Body of pancreas (tissue), 4 donors: ENCODE results near the gene TACC3.

Source experiments
- POLR2A ChIP-seq, 3 donors: fragments of 450-650 bp; IDR thresholded peaks; one replicate each; pipeline ENCODE4 v1.6.1; 2016; ENCODE audit warnings: antibody characterized with exemption in 3 of 3, mild to moderate bottlenecking in 2 of 3
- TF ChIP-seq, protein P1 (sequence below), 7 experiments: fragments of 450-650 bp in 4 of 7; fragments of 200-600 bp in 3 of 7; sonication (generic) in 3 of 7; IDR thresholded peaks; one replicate each; pipeline ENCODE4 v1.5.1; 2016 to 2019; ENCODE audit warnings: antibody characterized with exemption in 7 of 7

DNA sequence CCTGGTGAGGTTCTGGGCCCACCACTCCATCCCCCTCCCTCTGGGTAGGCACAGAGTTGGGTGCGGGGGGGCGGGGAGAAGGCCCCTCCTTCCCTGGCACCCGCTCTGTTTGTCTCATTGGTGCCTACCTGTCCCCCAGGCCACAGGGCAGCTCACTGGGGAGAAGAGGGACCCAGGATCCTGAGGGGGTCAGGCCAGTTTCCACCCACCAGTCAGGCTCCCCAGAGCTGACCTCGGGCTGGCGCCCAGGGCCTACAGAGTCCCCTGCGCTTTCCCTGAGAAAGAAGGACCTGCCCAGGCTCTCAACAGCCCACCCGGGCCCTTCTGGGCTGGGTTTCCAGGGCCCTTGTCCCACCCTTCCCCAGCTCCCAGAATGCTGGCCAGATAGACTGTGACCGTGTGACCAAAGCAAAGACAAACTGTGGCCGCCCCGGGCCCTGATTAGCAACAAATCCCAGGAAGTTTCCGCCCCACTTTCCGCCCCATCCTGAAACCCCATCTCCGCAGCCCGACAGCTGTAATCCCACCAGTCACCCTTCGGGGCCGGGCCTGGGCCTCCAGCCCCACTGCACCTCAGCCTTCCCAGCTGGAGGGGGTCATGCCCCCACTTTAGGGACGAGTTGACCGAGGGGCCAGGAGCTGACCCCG, 38.0 kb downstream of the TACC3 start:
- TF ChIP-seq, protein P1, sequence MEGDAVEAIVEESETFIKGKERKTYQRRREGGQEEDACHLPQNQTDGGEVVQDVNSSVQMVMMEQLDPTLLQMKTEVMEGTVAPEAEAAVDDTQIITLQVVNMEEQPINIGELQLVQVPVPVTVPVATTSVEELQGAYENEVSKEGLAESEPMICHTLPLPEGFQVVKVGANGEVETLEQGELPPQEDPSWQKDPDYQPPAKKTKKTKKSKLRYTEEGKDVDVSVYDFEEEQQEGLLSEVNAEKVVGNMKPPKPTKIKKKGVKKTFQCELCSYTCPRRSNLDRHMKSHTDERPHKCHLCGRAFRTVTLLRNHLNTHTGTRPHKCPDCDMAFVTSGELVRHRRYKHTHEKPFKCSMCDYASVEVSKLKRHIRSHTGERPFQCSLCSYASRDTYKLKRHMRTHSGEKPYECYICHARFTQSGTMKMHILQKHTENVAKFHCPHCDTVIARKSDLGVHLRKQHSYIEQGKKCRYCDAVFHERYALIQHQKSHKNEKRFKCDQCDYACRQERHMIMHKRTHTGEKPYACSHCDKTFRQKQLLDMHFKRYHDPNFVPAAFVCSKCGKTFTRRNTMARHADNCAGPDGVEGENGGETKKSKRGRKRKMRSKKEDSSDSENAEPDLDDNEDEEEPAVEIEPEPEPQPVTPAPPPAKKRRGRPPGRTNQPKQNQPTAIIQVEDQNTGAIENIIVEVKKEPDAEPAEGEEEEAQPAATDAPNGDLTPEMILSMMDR (IDR thresholded peaks at IDR 0.05), result no peak
- TF ChIP-seq POLR2A (IDR thresholded peaks at IDR 0.05), result no peak
